Panc1 (cell line): ENCODE data around the gene TNK1. TPM values are rescaled to one million over a fixed set of nuclear protein-coding genes. Genes with fewer than 3 reads are reported as not detected.

Source experiments
- ATAC-seq: fragments of 200-7000 bp; cut with Tn5 transposase; 2 replicates; pipeline ENCODE4 v1.9.1; 2020; ENCODE audit warnings: mild to moderate bottlenecking, moderate library complexity
- BruUV-seq: library from RNA; stranded (reverse); fragments of 400-500 nt; replicated peaks from 2 replicates; lab custom pipeline; 2021; lab: Mats Ljungman, UMichigan
- CTCF ChIA-PET: fragments of 300-600 bp; sonication (Branson Sonifier 250); formaldehyde crosslinking; loops from one replicate; lab custom pipeline; 2022; ENCODE audit warnings: antibody characterized with exemption; lab: Charles Lee
- POLR2A ChIA-PET: fragments of 300-600 bp; sonication (Branson Sonifier 250); formaldehyde crosslinking; loops from one replicate; lab custom pipeline; 2022; ENCODE audit warnings: antibody characterized with exemption; lab: Charles Lee
- DNase-seq: peaks from one replicate; pipeline ENCODE4 v3.0.0-alpha.2; 2010; ENCODE audit warnings: low read depth, low spot score
- H3K27ac ChIP-seq: 2 replicates; pipeline ENCODE4 v1.5.1; 2011; ENCODE audit warnings: mild to moderate bottlenecking, low read length, inconsistent platforms
- H3K27me3 ChIP-seq: fragments of 200-500 bp; sonication (Bioruptor generic); 2 replicates; pipeline ENCODE4 v1.6.0; 2014; ENCODE audit warnings: low read length, inconsistent platforms; ENCODE audit not compliant: control insufficient read depth, insufficient read depth
- H3K36me3 ChIP-seq: fragments of 200-500 bp; sonication (Bioruptor generic); 2 replicates; pipeline ENCODE4 v1.5.1; 2014; ENCODE audit warnings: inconsistent platforms, mild to moderate bottlenecking, low read length, moderate library complexity; ENCODE audit not compliant: control insufficient read depth, insufficient read depth
- H3K4me1 ChIP-seq: 2 replicates; pipeline ENCODE4 v1.5.1; 2011; ENCODE audit warnings: inconsistent platforms, mild to moderate bottlenecking, low read length, moderate library complexity; ENCODE audit not compliant: control insufficient read depth, insufficient read depth
- H3K4me3 ChIP-seq, 2 experiments: 2 replicates each; pipeline ENCODE4 v1.5.1; 2011 to 2012; ENCODE audit warnings: low read depth in 2 of 2, low read length in 2 of 2, mild to moderate bottlenecking in 2 of 2, inconsistent platforms in 1 of 2, moderate library complexity in 1 of 2
- H3K9me3 ChIP-seq: fragments of 200-500 bp; sonication (Bioruptor generic); 2 replicates; pipeline ENCODE4 v1.5.1; 2014; ENCODE audit warnings: low read depth, mild to moderate bottlenecking, inconsistent platforms, low read length, moderate library complexity; ENCODE audit not compliant: control insufficient read depth, insufficient read depth
- POLR2AphosphoS5 ChIP-seq: IDR thresholded peaks from 2 replicates; pipeline ENCODE4 v1.6.1; 2012; ENCODE audit warnings: mild to moderate bottlenecking, low read depth, low read length, moderate library complexity
- SIN3A ChIP-seq: IDR thresholded peaks from 2 replicates; pipeline ENCODE4 v1.6.1; 2012; ENCODE audit warnings: low read depth, mild to moderate bottlenecking, low read length, moderate library complexity, borderline replicate concordance; ENCODE audit not compliant: insufficient read depth
- TCF7L2 ChIP-seq: IDR thresholded peaks from 2 replicates; pipeline ENCODE4 v1.6.1; 2011; ENCODE audit warnings: mild to moderate bottlenecking, low read depth, low read length, inconsistent platforms
- in situ Hi-C: cut with HindIII; loops from 2 replicates; pipeline ENCODE4 v1.10.0; 2016; ENCODE audit warnings: low sequenced_read_pairs, low pct_unique_long_range_greater_than_20kb
- intact Hi-C: fragments of 100-400 bp; cut with micrococcal nuclease; formaldehyde crosslinking; loops from one replicate; pipeline ENCODE4 v1.10.0; 2022; ENCODE audit not compliant: unreplicated experiment
- total RNA-seq: library from RNA; stranded (reverse); gene quantifications from one replicate; pipeline ENCODE4 v1.2.1, GENCODE V29; 2021; ENCODE audit not compliant: unreplicated experiment
- TF ChIP-seq, protein P1 (sequence below): fragments of 450-650 bp; IDR thresholded peaks from 2 replicates; pipeline ENCODE4 v1.5.1; 2017; ENCODE audit warnings: mild to moderate bottlenecking
- TF ChIP-seq, protein P2 (sequence below), 2 experiments: IDR thresholded peaks; 2 replicates each; pipeline ENCODE4 v1.6.1; 2011 to 2012; ENCODE audit warnings: low read depth in 2 of 2, control low read depth in 1 of 2, low read length in 1 of 2, mild to moderate bottlenecking in 1 of 2, moderate library complexity in 1 of 2; ENCODE audit not compliant: insufficient read depth in 1 of 2

The TNK1 gene
- total RNA-seq, 1 experiment from 2014 or later, result 6.2 TPM

DNA sequence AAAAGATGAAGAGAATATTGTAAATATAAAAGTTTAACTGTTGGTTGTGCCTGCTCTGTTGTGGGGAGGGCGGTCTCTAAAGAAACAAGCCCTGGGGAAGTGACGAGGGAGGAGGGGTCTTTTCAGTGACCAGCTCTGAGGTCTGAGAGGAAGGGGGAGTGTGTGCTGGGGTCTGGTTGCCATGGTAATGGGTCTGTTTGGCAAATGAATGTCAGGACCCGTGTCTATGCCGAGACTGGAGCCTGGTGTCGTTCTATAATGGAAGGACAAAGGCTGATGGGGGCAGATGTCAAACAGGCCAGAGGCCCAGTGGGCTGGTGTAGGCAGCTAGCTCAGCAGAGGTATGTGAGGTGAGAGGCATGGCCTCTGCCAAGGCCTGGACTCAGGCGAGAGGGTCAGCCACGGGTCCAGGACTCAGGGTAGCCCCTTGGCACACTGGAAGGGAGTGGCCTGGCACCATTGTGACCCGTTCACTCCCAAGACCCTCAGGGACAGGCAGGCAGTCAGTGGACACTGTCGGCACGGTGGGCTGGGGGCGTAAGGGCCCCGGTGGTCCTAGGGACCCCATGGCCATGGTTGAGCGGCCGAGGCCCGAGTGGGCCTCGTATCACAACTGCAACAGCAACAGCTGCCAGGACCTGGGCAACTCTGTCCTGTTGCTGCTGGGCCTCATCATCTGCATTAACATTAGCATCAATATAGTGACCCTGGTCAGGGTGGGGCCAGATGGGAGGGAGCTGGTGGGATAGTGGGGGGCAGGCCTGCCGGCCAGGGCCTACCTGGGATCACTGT is 39.1 kb downstream of the TNK1 start, which contains the start of gene SPEM1:
SPEM1 (plus strand) TSS at position 506 of the 792 bp plus-strand sequence; CDS start at position 567, 61 bp downstream.
- ChIA-PET POLR2A (no interaction called here), CTCF (no interaction called here)
- no peak within 1 kb of the TSS for H3K4me3 ChIP-seq
- H3K9me3 ChIP-seq, result no peaks in the 10 kb centered on the region
- no TSS peak for BruUV-seq
- DNase-seq, result no peak
- no peak for TF ChIP-seq TCF7L2
- in situ Hi-C loops (no loop called here), intact Hi-C loops (no loop called here)
- H3K27me3 ChIP-seq, result no peaks in the 10 kb centered on the region
- no peak for ATAC-seq
- no peaks in the 10 kb centered on the region for H3K36me3 ChIP-seq
- H3K27ac ChIP-seq, result no peak within 1 kb of the TSS
- no peaks in the 10 kb centered on the region for H3K4me1 ChIP-seq

DNA sequence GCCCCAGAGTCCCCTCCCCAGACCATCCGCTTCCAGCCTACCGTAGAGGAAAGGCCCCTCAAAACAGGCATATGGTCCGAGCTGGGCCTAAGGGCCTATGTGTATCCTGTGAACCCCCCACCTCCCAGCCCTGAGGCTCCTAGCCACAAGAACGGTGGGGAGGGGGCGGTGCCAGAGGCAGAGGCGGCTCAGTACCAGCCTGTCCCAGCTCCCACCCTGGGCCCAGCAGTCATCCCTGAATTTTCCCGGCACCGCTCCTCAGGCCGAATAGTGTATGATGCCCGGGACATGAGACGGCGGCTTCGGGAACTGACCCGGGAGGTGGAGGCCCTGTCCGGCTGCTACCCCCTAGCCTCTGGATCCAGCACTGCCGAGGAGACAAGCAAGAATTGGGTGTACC is 40.3 kb downstream of the TNK1 start:
- no peaks in the 10 kb centered on the region for H3K36me3 ChIP-seq
- ATAC-seq (no peak), DNase-seq (no peak)
- H3K9me3 ChIP-seq, result no peaks in the 10 kb centered on the region
- POLR2A ChIA-PET, result no interaction called here
- no peaks in the 10 kb centered on the region for H3K27me3 ChIP-seq
- TF ChIP-seq, protein P1, sequence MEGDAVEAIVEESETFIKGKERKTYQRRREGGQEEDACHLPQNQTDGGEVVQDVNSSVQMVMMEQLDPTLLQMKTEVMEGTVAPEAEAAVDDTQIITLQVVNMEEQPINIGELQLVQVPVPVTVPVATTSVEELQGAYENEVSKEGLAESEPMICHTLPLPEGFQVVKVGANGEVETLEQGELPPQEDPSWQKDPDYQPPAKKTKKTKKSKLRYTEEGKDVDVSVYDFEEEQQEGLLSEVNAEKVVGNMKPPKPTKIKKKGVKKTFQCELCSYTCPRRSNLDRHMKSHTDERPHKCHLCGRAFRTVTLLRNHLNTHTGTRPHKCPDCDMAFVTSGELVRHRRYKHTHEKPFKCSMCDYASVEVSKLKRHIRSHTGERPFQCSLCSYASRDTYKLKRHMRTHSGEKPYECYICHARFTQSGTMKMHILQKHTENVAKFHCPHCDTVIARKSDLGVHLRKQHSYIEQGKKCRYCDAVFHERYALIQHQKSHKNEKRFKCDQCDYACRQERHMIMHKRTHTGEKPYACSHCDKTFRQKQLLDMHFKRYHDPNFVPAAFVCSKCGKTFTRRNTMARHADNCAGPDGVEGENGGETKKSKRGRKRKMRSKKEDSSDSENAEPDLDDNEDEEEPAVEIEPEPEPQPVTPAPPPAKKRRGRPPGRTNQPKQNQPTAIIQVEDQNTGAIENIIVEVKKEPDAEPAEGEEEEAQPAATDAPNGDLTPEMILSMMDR, result no peak
- TF ChIP-seq POLR2AphosphoS5, result no peak
- TF ChIP-seq SIN3A, result no peak
- TF ChIP-seq, protein P2, sequence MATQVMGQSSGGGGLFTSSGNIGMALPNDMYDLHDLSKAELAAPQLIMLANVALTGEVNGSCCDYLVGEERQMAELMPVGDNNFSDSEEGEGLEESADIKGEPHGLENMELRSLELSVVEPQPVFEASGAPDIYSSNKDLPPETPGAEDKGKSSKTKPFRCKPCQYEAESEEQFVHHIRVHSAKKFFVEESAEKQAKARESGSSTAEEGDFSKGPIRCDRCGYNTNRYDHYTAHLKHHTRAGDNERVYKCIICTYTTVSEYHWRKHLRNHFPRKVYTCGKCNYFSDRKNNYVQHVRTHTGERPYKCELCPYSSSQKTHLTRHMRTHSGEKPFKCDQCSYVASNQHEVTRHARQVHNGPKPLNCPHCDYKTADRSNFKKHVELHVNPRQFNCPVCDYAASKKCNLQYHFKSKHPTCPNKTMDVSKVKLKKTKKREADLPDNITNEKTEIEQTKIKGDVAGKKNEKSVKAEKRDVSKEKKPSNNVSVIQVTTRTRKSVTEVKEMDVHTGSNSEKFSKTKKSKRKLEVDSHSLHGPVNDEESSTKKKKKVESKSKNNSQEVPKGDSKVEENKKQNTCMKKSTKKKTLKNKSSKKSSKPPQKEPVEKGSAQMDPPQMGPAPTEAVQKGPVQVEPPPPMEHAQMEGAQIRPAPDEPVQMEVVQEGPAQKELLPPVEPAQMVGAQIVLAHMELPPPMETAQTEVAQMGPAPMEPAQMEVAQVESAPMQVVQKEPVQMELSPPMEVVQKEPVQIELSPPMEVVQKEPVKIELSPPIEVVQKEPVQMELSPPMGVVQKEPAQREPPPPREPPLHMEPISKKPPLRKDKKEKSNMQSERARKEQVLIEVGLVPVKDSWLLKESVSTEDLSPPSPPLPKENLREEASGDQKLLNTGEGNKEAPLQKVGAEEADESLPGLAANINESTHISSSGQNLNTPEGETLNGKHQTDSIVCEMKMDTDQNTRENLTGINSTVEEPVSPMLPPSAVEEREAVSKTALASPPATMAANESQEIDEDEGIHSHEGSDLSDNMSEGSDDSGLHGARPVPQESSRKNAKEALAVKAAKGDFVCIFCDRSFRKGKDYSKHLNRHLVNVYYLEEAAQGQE (IDR thresholded peaks at IDR 0.05; ENCODE audit: insufficient read depth in 1 of 2, low read depth in 2 of 2, low read length in 1 of 2), result no peak
- no peak for TF ChIP-seq TCF7L2
- H3K4me1 ChIP-seq, result no peaks in the 10 kb centered on the region
- BruUV-seq, result no TSS peak
- intact Hi-C loops (no loop called here), in situ Hi-C loops (no loop called here)
- no peak overlapping the region for H3K4me3 ChIP-seq
- H3K27ac ChIP-seq, result no peak overlapping the region
- CTCF ChIA-PET, result no interaction called here

DNA sequence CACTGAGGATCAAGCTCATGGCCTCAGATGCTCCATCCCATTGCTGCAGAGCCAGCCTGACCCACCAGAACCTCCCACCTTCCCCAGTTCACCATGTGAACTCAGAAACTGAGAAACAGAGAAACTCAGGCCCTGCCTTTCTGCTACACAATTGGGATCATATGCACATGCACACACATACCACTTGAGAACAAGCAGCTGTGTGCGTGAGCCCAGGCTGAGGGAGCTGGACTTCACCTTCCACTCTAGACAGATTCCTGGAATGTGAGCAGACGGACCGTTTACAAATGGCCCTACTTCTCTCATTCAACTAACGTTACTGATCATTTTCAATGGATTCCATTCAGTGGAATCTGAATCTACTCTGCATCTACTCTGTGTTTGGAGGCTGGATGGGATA is 42.8 kb downstream of the TNK1 start:
- Histone ChIP-seq H3K4me3 (no peak overlapping the region), H3K9me3 (no peaks in the 10 kb centered on the region), H3K27ac (no peak overlapping the region), H3K4me1 (no peaks in the 10 kb centered on the region), H3K36me3 (no peaks in the 10 kb centered on the region), H3K27me3 (no peaks in the 10 kb centered on the region)
- DNase-seq (no peak), ATAC-seq (no peak)
- BruUV-seq, result no TSS peak
- in situ Hi-C loops, result no loop called here
- intact Hi-C loops, result no loop called here
- ChIA-PET POLR2A (no interaction called here), CTCF (interaction anchor here (0.6 to 1.0 kb wide), 3 partner anchors 56 to 104 kb away, joined by 3 to 5 read pairs (median 4); no protein-coding TSS in a partner anchor)
- TF ChIP-seq, protein P1, result no peak
- no peak for TF ChIP-seq POLR2AphosphoS5
- TF ChIP-seq, protein P2 (IDR thresholded peaks at IDR 0.05; ENCODE audit: insufficient read depth in 1 of 2, low read depth in 2 of 2, low read length in 1 of 2), result no peak
- TF ChIP-seq SIN3A, result no peak
- no peak for TF ChIP-seq TCF7L2
